Hepatic stellate cell (primary cell): Measurements from ENCODE around the gene MEIS1.

Source experiments
- DNase-seq: peaks from one replicate; pipeline ENCODE4 v3.0.0; 2011; ENCODE audit warnings: low spot score

Gene MEIS1

DNA sequence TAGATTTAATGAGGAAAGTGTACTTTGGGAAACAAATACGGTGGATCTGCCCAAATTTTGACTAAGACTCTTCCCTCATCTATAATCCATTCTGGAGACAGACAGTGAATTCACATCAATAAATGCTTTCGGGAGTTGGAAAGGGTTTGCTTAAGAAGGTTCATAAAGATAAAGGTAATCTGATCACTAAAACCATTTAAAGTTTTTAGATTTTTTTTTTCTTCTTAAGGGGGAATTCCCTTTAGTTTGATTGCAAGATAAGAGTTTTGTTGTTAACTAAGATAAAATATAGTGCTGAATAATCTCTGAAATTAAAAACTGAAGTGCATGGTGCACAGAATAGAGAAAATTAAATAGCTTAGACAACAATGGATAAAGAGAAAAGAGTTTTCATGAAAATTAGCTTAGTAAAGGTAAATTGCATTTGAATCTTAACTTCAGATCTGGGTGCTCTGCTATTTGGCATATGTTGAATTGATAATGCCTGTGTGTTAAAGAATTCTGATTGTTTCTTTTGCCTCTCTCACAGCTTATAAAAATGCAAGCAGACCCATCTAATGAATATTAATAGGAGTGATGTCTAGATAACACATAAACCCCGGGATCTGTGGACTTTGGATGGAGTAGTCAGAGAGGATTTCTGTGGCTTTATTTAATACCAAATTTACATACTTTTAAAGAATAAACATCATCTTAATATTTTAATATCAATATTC lies 100.8 kb downstream of the MEIS1 start:
- no peak for DNase-seq

DNA sequence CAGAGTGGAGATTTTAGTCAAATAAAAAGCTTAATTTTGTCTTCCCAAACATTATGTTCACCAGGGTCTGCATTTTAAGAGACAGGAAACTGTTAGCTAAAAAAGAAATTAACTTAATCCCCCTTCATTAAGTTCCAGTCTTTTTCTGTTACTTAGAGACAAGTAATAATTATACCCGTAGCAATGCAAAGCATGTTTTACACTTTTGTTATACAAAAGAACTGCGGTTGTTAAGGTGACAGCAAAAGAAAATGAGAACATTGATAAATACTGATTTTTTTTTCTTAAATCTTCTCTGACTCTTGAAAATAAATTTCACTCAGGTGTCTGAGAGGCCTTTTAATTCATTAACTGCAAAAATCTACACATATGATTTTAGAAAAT lies 101.4 kb downstream of the MEIS1 start:
- DNase-seq, result no peak

DNA sequence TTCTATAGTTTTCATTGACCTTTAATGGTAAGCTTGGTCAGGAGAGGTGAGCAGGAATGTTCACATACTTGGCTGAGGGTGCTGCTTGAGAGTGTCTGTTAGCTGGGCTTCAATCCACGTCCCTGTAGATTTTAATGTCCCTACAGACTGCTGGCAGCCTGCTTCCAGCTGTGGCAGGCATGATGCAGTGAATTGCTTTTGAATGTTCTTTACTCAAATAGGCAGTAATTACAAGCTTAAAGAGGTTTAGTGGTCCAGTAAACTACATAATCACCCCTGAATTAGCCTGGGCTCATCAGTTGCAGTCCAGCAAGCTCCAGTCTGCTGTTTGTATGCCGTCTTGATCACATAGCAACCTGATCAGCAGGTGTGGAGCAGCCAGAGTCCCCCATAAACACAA lies 102.1 kb downstream of the MEIS1 start:
- no peak for DNase-seq

GRCh38 chr2:66538291-66538690 lies 103.4 kb downstream of the MEIS1 start:
- DNase-seq, result no peak

DNA sequence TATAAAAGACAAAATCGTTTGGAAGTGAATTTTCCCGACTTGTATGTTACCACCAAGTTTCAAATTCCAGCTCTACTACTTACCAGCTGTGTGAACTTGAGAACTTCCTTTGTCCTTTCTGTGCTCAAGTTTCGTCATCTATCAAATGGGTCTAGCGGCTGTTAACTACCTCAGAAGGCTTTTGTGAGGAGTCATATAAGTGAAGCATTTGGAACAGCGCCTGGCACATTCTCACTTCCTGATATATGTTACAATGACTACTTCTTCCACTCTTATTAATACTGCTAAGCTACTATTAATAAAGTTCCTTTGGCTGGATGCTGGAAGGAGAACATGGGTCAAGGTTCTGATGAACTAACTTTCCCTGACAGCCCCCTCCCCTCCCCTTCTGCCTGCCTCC lies 104.5 kb downstream of the MEIS1 start:
- DNase-seq, result no peak

DNA sequence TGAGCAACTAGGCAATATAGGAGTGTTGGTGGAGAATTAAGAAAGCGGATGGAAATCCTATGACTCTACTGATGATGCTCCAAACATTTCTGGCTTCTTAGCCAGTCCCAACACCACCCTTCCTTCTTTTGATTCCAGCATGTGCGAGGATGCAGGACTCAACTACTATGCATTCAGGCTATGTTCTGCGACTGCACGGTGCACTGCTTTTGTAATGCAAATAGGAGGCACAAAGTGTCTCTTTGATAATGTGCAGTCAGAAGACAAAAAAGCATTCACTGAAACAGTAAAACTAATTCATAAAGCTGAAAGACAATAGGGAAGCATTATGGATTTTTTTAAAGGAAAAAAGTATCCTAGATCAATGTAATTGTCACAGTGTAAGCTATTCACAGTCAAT lies 106.7 kb downstream of the MEIS1 start:
- no peak for DNase-seq

GRCh38 chr2:66543257-66543767 lies 108.4 kb downstream of the MEIS1 start:
- DNase-seq, result no peak

DNA sequence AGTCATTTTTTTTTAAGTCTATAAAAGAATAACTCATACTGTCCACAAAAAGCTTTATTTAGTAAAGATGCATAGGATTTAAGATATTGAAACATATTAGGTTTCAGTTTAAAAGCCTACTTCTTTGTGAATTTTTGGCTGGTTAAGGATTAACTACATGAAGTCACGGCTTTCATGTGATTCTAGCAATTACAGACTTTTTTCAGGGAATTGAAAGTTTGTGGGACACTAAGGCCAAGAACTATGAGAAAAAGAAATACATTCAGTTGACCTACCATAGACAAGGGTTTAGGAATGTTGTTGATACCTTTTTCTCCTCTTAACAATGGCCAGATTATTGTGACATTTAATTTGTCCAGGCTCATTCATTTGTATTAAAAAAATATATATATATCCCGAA lies 109.3 kb downstream of the MEIS1 start:
- DNase-seq, result no peak

- DNase-seq, result no peak
Measured at GRCh38 chr2:66545258-66545657, 110.3 kb downstream of the MEIS1 start.

GRCh38 chr2:66547118-66547517 lies 112.2 kb downstream of the MEIS1 start:
- DNase-seq, result no peak

- no peak for DNase-seq
Measured at GRCh38 chr2:66547887-66548286, 113.0 kb downstream of the MEIS1 start.

DNA sequence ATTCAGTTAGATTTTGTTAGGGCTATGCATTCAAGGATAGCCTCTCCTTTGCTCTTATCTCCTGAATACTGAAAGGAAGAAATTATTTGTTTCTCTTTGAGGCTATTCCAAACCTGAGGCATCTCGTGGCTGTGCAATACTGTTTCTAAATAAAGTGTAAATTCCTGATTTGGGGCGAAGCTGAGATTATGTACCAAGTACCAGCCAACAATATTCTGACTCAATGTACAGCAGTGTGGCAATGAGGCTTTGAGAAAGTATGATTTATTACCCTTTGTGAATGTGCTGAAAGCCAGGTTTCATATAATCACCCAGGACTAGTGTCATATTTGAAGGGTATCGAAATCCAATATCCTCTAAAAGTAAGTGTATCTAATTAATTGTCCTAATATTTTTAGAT lies 113.5 kb downstream of the MEIS1 start:
- DNase-seq, result no peak

DNA sequence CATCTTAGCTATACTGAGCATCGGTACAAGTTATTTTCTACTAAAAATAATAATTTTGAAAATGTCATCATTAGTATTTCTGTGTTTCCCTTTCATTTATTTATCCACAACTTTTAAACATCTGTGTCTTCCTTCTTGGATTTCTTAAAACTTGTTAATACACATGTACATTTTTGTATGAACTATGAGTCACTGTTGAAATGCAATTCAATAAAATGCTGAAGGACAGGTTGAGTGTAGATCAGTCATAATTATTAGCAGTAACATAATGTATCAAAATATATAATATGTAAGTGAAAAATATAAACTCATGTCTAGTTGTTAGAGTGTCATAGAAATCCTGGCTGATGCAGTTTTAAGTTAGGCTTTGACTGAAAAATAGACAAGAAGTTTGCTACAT lies 115.9 kb downstream of the MEIS1 start:
- no peak for DNase-seq

- DNase-seq, result no peak
Measured at GRCh38 chr2:66553370-66553769, 118.4 kb downstream of the MEIS1 start.

DNA sequence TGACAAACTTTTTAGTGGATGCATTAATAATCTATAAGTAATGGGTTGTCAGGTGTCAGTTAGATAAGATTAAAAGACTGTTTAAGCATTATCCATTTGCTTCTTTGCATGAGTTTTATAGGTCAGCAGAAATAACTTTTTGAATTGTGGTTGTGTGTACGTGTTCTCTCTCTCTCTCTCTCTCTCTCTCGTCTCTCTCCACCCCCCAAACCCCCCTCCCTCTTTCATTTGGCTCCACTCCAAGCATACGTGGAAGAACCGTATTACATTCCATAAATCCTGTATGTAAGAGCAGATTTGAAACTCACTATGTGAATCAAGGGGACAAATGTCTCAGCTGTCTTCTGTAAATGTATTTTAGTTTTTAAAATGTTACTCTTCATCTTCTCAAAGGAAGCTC lies 120.2 kb downstream of the MEIS1 start:
- DNase-seq, result no peak

GRCh38 chr2:66555501-66556324 lies 120.8 kb downstream of the MEIS1 start:
- DNase-seq, result no peak

- DNase-seq, result no peak
Measured at GRCh38 chr2:66559672-66560071, 124.7 kb downstream of the MEIS1 start.

DNA sequence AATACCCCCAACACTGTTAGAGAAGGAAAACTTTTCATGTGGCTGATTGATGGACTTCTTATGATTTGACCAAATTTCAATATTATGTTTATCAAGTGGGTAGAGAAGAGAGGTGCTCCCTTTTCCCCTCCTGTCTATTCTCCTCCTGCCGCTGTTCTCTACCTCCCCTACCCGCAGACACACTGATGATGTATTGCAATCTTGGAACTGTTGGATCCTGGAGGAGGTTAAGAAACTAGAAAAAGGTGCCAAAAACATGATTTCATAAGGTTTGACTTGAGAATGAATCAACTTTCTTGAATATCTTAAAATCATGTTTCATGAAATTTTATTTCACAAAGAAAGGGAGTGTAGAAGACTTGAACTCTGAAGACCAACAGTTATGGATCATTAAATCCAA lies 125.8 kb downstream of the MEIS1 start:
- no peak for DNase-seq

DNA sequence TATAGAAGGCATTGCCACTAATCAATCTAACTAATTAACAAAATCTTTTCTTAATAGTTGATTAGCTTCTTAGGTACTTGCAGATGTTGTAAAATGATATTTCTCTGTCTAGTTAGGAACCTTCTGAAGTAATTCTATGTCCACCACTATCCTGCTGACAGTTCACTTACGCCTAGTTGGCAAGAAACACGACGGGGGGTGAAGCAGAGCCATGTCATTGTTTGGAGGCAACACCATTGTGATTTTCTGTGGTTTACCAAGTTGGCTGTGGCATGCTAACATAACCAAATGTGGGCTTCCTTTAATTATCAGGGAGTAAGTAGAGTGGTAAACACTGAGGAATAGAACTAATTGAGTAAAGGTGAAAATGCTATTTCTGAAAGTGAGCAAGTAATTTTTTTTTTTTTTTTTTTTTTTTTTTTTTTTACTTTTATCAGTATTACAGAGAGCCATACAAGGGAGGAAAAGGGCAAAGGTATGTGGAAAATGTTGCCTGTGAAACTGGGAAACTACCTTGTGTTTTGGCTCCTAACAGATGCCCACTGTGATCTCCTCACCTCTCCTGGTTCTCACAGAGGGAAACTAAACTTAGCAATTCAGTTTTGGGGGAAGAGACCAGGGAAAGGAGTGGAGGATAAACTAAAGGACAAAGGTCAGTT lies 126.8 kb downstream of the MEIS1 start:
- no peak for DNase-seq

GRCh38 chr2:66562304-66562685 lies 127.4 kb downstream of the MEIS1 start:
- no peak for DNase-seq

GRCh38 chr2:66563473-66563872 lies 128.5 kb downstream of the MEIS1 start:
- DNase-seq, result no peak

GRCh38 chr2:66565291-66565690 lies 130.4 kb downstream of the MEIS1 start:
- DNase-seq, result no peak
